Fibroblast of lung (primary cell): ENCODE results near the gene FNIP1. TPM values are rescaled to one million over a fixed set of nuclear protein-coding genes. Genes with fewer than 3 reads are reported as not detected.

Experiments used
- DNase-seq, 2 donors: peaks; one replicate each; pipeline versions ENCODE4 v3.0.0 to v3.0.0-alpha.2; 2010; ENCODE audit warnings: low read depth in 2 of 2
- H2AFZ ChIP-seq: 2 replicates; pipeline ENCODE4 v1.5.1; 2012; ENCODE audit warnings: low read length, control low read depth, inconsistent platforms
- H3K27ac ChIP-seq: 2 replicates; pipeline ENCODE4 v1.5.1; 2011; ENCODE audit warnings: low read length, control low read depth; ENCODE audit not compliant: insufficient read depth
- H3K27me3 ChIP-seq: 2 replicates; pipeline ENCODE4 v1.5.1; 2011; ENCODE audit warnings: mild to moderate bottlenecking, low read length; ENCODE audit not compliant: control insufficient read depth, insufficient read depth
- H3K36me3 ChIP-seq: 2 replicates; pipeline ENCODE4 v1.5.1; 2011; ENCODE audit warnings: low read length; ENCODE audit not compliant: control insufficient read depth, insufficient read depth
- H3K4me1 ChIP-seq: 2 replicates; pipeline ENCODE4 v1.5.1; 2011; ENCODE audit warnings: low read length; ENCODE audit not compliant: control insufficient read depth, insufficient read depth; ENCODE audit errors: extremely low read depth
- H3K4me2 ChIP-seq: 2 replicates; pipeline ENCODE4 v1.5.1; 2011; ENCODE audit warnings: low read length, control low read depth; ENCODE audit not compliant: insufficient read depth; ENCODE audit errors: extremely low read depth
- H3K4me3 ChIP-seq, 4 experiments: fragments of 200-600 bp in 1 of 4; sonication (generic) in 1 of 4; replicated peaks in 1 of 4; 2 replicates each; pipeline ENCODE4 v1.5.1; 2011 to 2016; ENCODE audit warnings: low read length in 4 of 4, low read depth in 3 of 4, mild to moderate bottlenecking in 3 of 4, control low read depth in 2 of 4, inconsistent platforms in 1 of 4, mixed read lengths in 1 of 4; ENCODE audit not compliant: insufficient read depth in 1 of 4; ENCODE audit errors: control extremely low read depth in 1 of 4
- H3K79me2 ChIP-seq: 2 replicates; pipeline ENCODE4 v1.5.1; 2012; ENCODE audit warnings: mild to moderate bottlenecking, low read length, inconsistent platforms; ENCODE audit not compliant: control insufficient read depth, insufficient read depth
- H3K9ac ChIP-seq: 2 replicates; pipeline ENCODE4 v1.5.1; 2011; ENCODE audit warnings: mild to moderate bottlenecking, low read length, control low read depth; ENCODE audit not compliant: insufficient read depth
- H3K9me3 ChIP-seq: 2 replicates; pipeline ENCODE4 v1.5.1; 2012; ENCODE audit warnings: low read depth, low read length; ENCODE audit not compliant: control insufficient read depth, insufficient read depth
- H4K20me1 ChIP-seq: 2 replicates; pipeline ENCODE4 v1.5.1; 2011; ENCODE audit warnings: low read length; ENCODE audit not compliant: control insufficient read depth, insufficient read depth; ENCODE audit errors: extremely low read depth
- EZH2 ChIP-seq: IDR thresholded peaks from 2 replicates; pipeline ENCODE4 v1.5.1; 2012; ENCODE audit warnings: low read length, control low read depth, mild to moderate bottlenecking; ENCODE audit errors: missing control alignments
- polyA plus RNA-seq, 2 donors: library from polyadenylated mRNA; depleted of rRNA in 1 of 2; stranded (reverse) in 1 of 2; unstranded in 1 of 2; fragments of >200 nt; gene quantifications; 2 replicates each; pipeline ENCODE4 v1.2.1, GENCODE V29; 2011 to 2012; ENCODE audit warnings: missing spikeins in 1 of 2
- total RNA-seq: library from RNA; depleted of rRNA; stranded (reverse); fragments of >200 nt; gene quantifications from 2 replicates; pipeline ENCODE4 v1.2.1, GENCODE V29; 2014
- TF ChIP-seq, protein P1 (sequence below), 2 donors: IDR thresholded peaks in 1 of 2; conservative IDR thresholded peaks in 1 of 2; 1 replicate in 1 of 2; 2 replicates in 1 of 2; pipeline ENCODE4 v1.5.1; 2011 to 2012; ENCODE audit warnings: low read length in 2 of 2, control low read depth in 1 of 2, inconsistent platforms in 1 of 2, low read depth in 1 of 2, mild to moderate bottlenecking in 1 of 2

The FNIP1 gene
- total and polyA plus RNA-seq, 2 donors (not counting 1 experiment from before 2014, with no cell fraction given), result 36.4 to 97.8 TPM

DNA sequence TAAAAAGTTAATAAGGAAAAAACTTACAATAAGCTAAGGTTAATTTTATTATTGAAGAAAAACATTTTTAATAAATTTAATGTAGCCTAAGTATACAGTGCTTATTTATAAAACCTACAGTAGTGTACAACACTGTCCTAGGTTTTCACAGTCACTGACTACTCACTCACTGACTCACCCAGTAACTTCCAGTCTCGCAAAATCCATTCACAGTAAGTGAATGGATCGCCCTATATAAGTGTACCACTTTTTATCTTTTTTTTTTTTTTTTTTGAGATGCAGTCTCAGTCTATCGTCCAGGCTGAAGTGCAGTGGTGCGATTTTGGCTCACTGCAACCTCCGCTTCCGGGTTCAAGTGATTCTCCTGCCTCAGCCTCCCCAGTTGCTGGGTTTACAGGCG lies 47.7 kb downstream of the FNIP1 start:
- Histone ChIP-seq H3K4me1 (peaks cover 11% of the 10 kb centered on the region), H2AFZ (no peak overlapping the region), H3K79me2 (peaks cover 88% of the 10 kb centered on the region), H3K9ac (no peak overlapping the region), H3K9me3 (no peaks in the 10 kb centered on the region), H3K27ac (no peak overlapping the region), H4K20me1 (peaks cover 4% of the 10 kb centered on the region), H3K36me3 (no peaks in the 10 kb centered on the region), H3K27me3 (no peaks in the 10 kb centered on the region), H3K4me3 (no peak overlapping the region), H3K4me2 (no peak overlapping the region)
- TF ChIP-seq, protein P1, sequence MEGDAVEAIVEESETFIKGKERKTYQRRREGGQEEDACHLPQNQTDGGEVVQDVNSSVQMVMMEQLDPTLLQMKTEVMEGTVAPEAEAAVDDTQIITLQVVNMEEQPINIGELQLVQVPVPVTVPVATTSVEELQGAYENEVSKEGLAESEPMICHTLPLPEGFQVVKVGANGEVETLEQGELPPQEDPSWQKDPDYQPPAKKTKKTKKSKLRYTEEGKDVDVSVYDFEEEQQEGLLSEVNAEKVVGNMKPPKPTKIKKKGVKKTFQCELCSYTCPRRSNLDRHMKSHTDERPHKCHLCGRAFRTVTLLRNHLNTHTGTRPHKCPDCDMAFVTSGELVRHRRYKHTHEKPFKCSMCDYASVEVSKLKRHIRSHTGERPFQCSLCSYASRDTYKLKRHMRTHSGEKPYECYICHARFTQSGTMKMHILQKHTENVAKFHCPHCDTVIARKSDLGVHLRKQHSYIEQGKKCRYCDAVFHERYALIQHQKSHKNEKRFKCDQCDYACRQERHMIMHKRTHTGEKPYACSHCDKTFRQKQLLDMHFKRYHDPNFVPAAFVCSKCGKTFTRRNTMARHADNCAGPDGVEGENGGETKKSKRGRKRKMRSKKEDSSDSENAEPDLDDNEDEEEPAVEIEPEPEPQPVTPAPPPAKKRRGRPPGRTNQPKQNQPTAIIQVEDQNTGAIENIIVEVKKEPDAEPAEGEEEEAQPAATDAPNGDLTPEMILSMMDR (conservative IDR thresholded peaks at IDR 0.05 in 1 of 2, IDR thresholded peaks at IDR 0.05 in 1 of 2; ENCODE audit: low read depth in 1 of 2, low read length in 2 of 2), result no peak
- no peak for TF ChIP-seq EZH2
- peak; percentile 36 to 65 for DNase-seq

DNA sequence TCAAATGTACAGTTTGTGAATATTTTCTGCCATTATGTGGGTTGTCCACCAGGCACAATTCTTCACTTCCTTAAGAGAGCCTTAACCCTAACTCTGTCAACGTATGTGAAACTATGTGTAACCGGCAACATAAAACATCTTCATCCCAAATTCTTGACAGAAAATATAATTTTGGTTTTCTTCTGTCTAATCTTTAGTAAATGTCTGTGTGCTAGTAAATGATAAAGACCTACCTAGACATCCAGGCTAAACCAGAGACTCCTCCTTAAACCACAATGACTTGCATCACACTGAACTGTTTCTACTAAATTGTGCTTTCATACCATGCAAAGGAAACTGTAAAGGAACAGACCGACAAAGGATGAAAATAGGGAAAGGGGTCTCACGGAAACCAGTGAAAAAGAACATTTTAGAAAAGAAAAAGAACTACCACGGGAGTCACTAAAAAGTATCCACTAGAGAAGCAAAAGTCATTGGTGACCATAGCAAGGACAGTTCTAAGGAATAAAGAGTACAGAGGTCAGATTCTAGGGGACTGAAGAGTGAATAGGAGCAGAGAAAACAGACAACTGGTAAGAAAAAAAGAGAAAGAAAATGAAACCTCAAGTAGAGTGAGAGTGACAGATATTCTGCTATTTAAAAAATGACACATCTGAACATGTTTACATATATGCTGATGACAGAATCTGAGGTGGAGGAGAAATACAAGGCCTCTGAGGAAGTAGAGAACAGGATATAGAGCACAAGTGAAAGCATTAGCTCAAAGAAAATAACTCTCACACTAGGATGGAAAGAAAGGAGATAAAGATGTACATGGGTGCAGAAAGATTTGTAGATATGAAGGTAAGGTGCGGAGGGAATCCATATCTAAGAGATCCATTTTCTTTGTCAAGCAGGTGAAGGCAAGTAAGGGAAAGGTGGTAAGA lies 49.4 kb downstream of the FNIP1 start:
- Histone ChIP-seq H3K27me3 (no peaks in the 10 kb centered on the region), H2AFZ (no peak overlapping the region), H3K27ac (peak overlapping the region; percentile 9), H3K36me3 (no peaks in the 10 kb centered on the region), H3K4me1 (peaks cover 11% of the 10 kb centered on the region), H3K9me3 (no peaks in the 10 kb centered on the region), H3K79me2 (peaks cover 79% of the 10 kb centered on the region), H3K4me2 (peak overlapping the region; percentile 44), H3K4me3 (no peak overlapping the region), H4K20me1 (peaks cover 2% of the 10 kb centered on the region), H3K9ac (no peak overlapping the region)
- peak; percentile 24 to 64 for DNase-seq
- TF ChIP-seq, protein P1 (conservative IDR thresholded peaks at IDR 0.05 in 1 of 2, IDR thresholded peaks at IDR 0.05 in 1 of 2; ENCODE audit: low read depth in 1 of 2, low read length in 2 of 2), result no peak
- no peak for TF ChIP-seq EZH2

DNA sequence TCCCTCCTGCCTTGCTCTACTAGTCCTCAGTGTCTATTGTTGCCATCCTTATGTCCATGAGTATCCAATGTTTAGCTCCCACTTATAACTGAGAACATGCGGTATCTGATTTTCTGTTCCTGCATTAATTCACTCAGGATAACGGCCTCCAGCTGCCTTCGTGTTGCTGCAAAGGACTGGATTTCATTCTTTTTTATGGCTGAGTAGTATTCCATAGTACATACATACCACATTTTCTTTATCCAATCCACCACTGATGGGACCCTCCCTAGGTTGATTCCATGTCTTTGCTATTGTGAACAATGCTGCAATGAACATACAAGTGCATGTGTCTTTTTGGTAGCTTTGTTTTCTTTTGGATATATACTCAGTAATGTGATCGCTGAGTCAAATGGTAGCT lies 50.4 kb downstream of the FNIP1 start:
- Histone ChIP-seq H3K9ac (no peak overlapping the region), H3K4me2 (no peak overlapping the region), H3K27me3 (no peaks in the 10 kb centered on the region), H3K9me3 (no peaks in the 10 kb centered on the region), H3K36me3 (no peaks in the 10 kb centered on the region), H3K4me3 (no peak overlapping the region), H2AFZ (no peak overlapping the region), H4K20me1 (peaks cover 2% of the 10 kb centered on the region), H3K79me2 (peaks cover 73% of the 10 kb centered on the region), H3K4me1 (peaks cover 11% of the 10 kb centered on the region), H3K27ac (no peak overlapping the region)
- TF ChIP-seq, protein P1 (conservative IDR thresholded peaks at IDR 0.05 in 1 of 2, IDR thresholded peaks at IDR 0.05 in 1 of 2; ENCODE audit: low read depth in 1 of 2, low read length in 2 of 2), result no peak
- TF ChIP-seq EZH2, result no peak
- DNase-seq, result no peak
